ENCODE results near the gene EVX1.

DNA sequence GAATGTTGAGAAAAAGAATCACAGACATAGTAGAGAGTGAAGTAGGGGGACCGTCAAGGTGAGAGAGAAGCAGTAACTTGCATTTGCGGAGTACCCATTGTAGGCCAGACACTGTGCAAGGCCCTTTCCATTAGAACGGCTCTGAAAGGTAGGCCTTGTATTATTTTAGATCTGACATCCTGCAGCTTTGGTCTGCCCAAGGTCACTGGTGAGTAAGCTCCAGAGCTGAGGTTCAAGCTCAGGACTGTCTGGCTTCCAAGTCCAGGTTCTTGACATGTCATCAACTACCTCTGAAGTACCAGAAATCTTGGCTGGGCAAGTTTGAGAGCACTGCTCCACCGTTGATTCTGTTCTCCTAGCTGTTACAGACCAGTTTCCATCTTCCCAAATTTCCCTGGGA is 13.2 kb upstream of the EVX1 start:
- no peak for TF ChIP-seq POLR2A (IDR thresholded peaks at IDR 0.05)
- TF ChIP-seq, protein P1, sequence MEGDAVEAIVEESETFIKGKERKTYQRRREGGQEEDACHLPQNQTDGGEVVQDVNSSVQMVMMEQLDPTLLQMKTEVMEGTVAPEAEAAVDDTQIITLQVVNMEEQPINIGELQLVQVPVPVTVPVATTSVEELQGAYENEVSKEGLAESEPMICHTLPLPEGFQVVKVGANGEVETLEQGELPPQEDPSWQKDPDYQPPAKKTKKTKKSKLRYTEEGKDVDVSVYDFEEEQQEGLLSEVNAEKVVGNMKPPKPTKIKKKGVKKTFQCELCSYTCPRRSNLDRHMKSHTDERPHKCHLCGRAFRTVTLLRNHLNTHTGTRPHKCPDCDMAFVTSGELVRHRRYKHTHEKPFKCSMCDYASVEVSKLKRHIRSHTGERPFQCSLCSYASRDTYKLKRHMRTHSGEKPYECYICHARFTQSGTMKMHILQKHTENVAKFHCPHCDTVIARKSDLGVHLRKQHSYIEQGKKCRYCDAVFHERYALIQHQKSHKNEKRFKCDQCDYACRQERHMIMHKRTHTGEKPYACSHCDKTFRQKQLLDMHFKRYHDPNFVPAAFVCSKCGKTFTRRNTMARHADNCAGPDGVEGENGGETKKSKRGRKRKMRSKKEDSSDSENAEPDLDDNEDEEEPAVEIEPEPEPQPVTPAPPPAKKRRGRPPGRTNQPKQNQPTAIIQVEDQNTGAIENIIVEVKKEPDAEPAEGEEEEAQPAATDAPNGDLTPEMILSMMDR (IDR thresholded peaks at IDR 0.05 in 8 of 11, conservative IDR thresholded peaks at IDR 0.05 in 3 of 11) = no peak

All from spleen (tissue), 7 donors.